HG02885 (cell line): Measurements from ENCODE around the gene ZNF554.

Experiments
- ATAC-seq: cut with Tn5 transposase; IDR thresholded peaks from one replicate; pipeline ENCODE4 v1.9.1; 2021; ENCODE audit warnings: mild to moderate bottlenecking; ENCODE audit not compliant: unreplicated experiment, poor library complexity

ZNF554 gene

GRCh38 chr19:2819540-2820111, at the start of gene ZNF554:
TSS of gene ZNF554 (plus strand) at chr19:2819868. CDS start at chr19:2820072, 204 bp downstream.
- peak; percentile 95 for ATAC-seq

GRCh38 chr19:2770055-2771013, 49.3 kb upstream of the ZNF554 start:
- ATAC-seq = no peak

GRCh38 chr19:2771786-2772674, 47.6 kb upstream of the ZNF554 start:
- no peak for ATAC-seq

GRCh38 chr19:2774083-2774679, 45.5 kb upstream of the ZNF554 start:
- ATAC-seq = no peak

- no peak for ATAC-seq
Measured at GRCh38 chr19:2774953-2775555, 44.6 kb upstream of the ZNF554 start.

- ATAC-seq = no peak
Measured at GRCh38 chr19:2775556-2776430, 43.9 kb upstream of the ZNF554 start.

- no peak for ATAC-seq
Measured at GRCh38 chr19:2777952-2778683, 41.5 kb upstream of the ZNF554 start.

GRCh38 chr19:2779121-2779740, 40.4 kb upstream of the ZNF554 start:
- no peak for ATAC-seq

- no peak for ATAC-seq
Measured at GRCh38 chr19:2780284-2780683, 39.4 kb upstream of the ZNF554 start.

GRCh38 chr19:2782329-2782935, 37.2 kb upstream of the ZNF554 start:
- no peak for ATAC-seq

GRCh38 chr19:2782936-2783780, 36.5 kb upstream of the ZNF554 start, which contains the start of gene SGTA:
TSS of gene SGTA (minus strand) at chr19:2783273. CDS start at chr19:2769068, 14,205 bp downstream.
- peak; percentile 76 for ATAC-seq

GRCh38 chr19:2783781-2784145, 35.9 kb upstream of the ZNF554 start:
- ATAC-seq = no peak

GRCh38 chr19:2785244-2785997, 34.2 kb upstream of the ZNF554 start, which contains the start of gene THOP1:
TSS of gene THOP1 (plus strand) at chr19:2785503. CDS start at chr19:2785663, 160 bp downstream.
- ATAC-seq = peak; percentile 73

- ATAC-seq = no peak
Measured at GRCh38 chr19:2787115-2787514, 32.6 kb upstream of the ZNF554 start.

GRCh38 chr19:2788237-2788636, 31.4 kb upstream of the ZNF554 start:
- no peak for ATAC-seq

- ATAC-seq = no peak
Measured at GRCh38 chr19:2790194-2790556, 29.5 kb upstream of the ZNF554 start.
